ENCODE data around the gene NRTN.

NRTN gene

GRCh38 chr19:5792224-5792623 lies 12.6 kb upstream of the NRTN start:
- TF ChIP-seq CTCF (IDR thresholded peaks at IDR 0.05; ENCODE audit: extremely low read depth, missing control alignments), result no peak
- no peak for DNase-seq (ENCODE audit: low spot score)

- no peak for TF ChIP-seq CTCF (IDR thresholded peaks at IDR 0.05; ENCODE audit: extremely low read depth, missing control alignments)
- no peak for DNase-seq (ENCODE audit: low spot score)
Observed at GRCh38 chr19:5793188-5793587, 11.7 kb upstream of the NRTN start.

GRCh38 chr19:5795382-5795919 lies 9.4 kb upstream of the NRTN start:
- TF ChIP-seq CTCF (IDR thresholded peaks at IDR 0.05; ENCODE audit: extremely low read depth, missing control alignments), result no peak
- DNase-seq (ENCODE audit: low spot score), result no peak

GRCh38 chr19:5798244-5798643 lies 6.6 kb upstream of the NRTN start:
- no peak for DNase-seq (ENCODE audit: low spot score)
- no peak for TF ChIP-seq CTCF (IDR thresholded peaks at IDR 0.05; ENCODE audit: extremely low read depth, missing control alignments)

- no peak for DNase-seq (ENCODE audit: low spot score)
- no peak for TF ChIP-seq CTCF (IDR thresholded peaks at IDR 0.05; ENCODE audit: extremely low read depth, missing control alignments)
Observed at GRCh38 chr19:5799247-5800241, 5.3 kb upstream of the NRTN start.

- no peak for DNase-seq (ENCODE audit: low spot score)
- TF ChIP-seq CTCF (IDR thresholded peaks at IDR 0.05; ENCODE audit: extremely low read depth, missing control alignments), result no peak
Observed at GRCh38 chr19:5800361-5801270, 4.3 kb upstream of the NRTN start.

Data from GM20000 (cell line).